ENCODE measurements around the gene ALKBH1.
A peak's percentile ranks its signal among the peaks of the same experiment; 100 is the strongest.
"Not testable (repeated sequence)": the region's sequence is repeated elsewhere in the genome, so short reads cannot be mapped to it uniquely, and the experiment has no call there.

ALKBH1 gene

GRCh38 chr14:77707724-77708408 lies at the start of gene ALKBH1, which contains the start of gene SLIRP:
TSS of gene ALKBH1 (minus strand) at chr14:77708023. CDS start at chr14:77708004, 19 bp downstream.
TSS of gene SLIRP (plus strand) at chr14:77708103. CDS start at chr14:77708112, 9 bp downstream.
- DNase-seq (peak; percentile 84), ATAC-seq (peak; percentile 98)
- Mint-ChIP-seq H3K27me3 (no peaks in the 10 kb centered on the region), H3K4me3 (peak within 1 kb of the TSS; percentile 99), H3K27ac (peak within 1 kb of the TSS; percentile 96), H3K9me3 (no peaks in the 10 kb centered on the region), H3K36me3 (ENCODE audit: low read depth) (peaks cover 50% of the 10 kb centered on the region), H3K4me1 (peaks cover 43% of the 10 kb centered on the region)

GRCh38 chr14:77752799-77753516 lies 45.1 kb upstream of the ALKBH1 start:
- Mint-ChIP-seq H3K27me3 (no peaks in the 10 kb centered on the region), H3K9me3 (no peaks in the 10 kb centered on the region), H3K27ac (no peak overlapping the region), H3K4me3 (no peak overlapping the region), H3K4me1 (peaks cover 25% of the 10 kb centered on the region), H3K36me3 (ENCODE audit: low read depth) (peaks cover 51% of the 10 kb centered on the region)
- DNase-seq (no peak), ATAC-seq (no peak)

GRCh38 chr14:77752266-77752665 lies 44.4 kb upstream of the ALKBH1 start:
- peaks cover 48% of the 10 kb centered on the region for H3K36me3 Mint-ChIP-seq (ENCODE audit: low read depth)

GRCh38 chr14:77747425-77747824 lies 39.6 kb upstream of the ALKBH1 start:
- not testable (repeated sequence) for H3K4me3 Mint-ChIP-seq, DNase-seq, H3K9me3 Mint-ChIP-seq, H3K27me3 Mint-ChIP-seq, H3K27ac Mint-ChIP-seq, ATAC-seq
- Mint-ChIP-seq H3K4me1 (peaks cover 12% of the 10 kb centered on the region), H3K36me3 (ENCODE audit: low read depth) (peaks cover 46% of the 10 kb centered on the region)

More at GRCh38 chr14:77752266-77752665, 44.4 kb upstream of the ALKBH1 start:
- DNase-seq (no peak), ATAC-seq (no peak)
- Mint-ChIP-seq H3K9me3 (no peaks in the 10 kb centered on the region), H3K4me1 (peaks cover 18% of the 10 kb centered on the region), H3K4me3 (no peak overlapping the region), H3K27ac (no peak overlapping the region), H3K27me3 (no peaks in the 10 kb centered on the region)

- Mint-ChIP-seq H3K36me3 (ENCODE audit: low read depth) (peaks cover 50% of the 10 kb centered on the region), H3K27me3 (no peaks in the 10 kb centered on the region), H3K4me3 (no peak overlapping the region), H3K9me3 (no peaks in the 10 kb centered on the region), H3K4me1 (peaks cover 20% of the 10 kb centered on the region), H3K27ac (peak overlapping the region; percentile 68)
- ATAC-seq (no peak), DNase-seq (no peak)
Observed at GRCh38 chr14:77746064-77746702, 38.4 kb upstream of the ALKBH1 start.

- Mint-ChIP-seq H3K27ac (peak overlapping the region; percentile 33), H3K27me3 (no peaks in the 10 kb centered on the region), H3K36me3 (ENCODE audit: low read depth) (peaks cover 49% of the 10 kb centered on the region), H3K9me3 (no peaks in the 10 kb centered on the region), H3K4me1 (peaks cover 42% of the 10 kb centered on the region), H3K4me3 (no peak overlapping the region)
- ATAC-seq (no peak), DNase-seq (no peak)
Observed at GRCh38 chr14:77741438-77741837, 33.6 kb upstream of the ALKBH1 start.

GRCh38 chr14:77738559-77739250 lies 30.9 kb upstream of the ALKBH1 start:
- no peak overlapping the region for H3K4me3 Mint-ChIP-seq
- ATAC-seq (peak; percentile 89), DNase-seq (no peak)
- H3K4me1 Mint-ChIP-seq: peaks cover 44% of the 10 kb centered on the region
- peaks cover 54% of the 10 kb centered on the region for H3K36me3 Mint-ChIP-seq (ENCODE audit: low read depth)
- H3K27me3 Mint-ChIP-seq: no peaks in the 10 kb centered on the region
- H3K27ac Mint-ChIP-seq: peak overlapping the region; percentile 82
- H3K9me3 Mint-ChIP-seq: no peaks in the 10 kb centered on the region

- Mint-ChIP-seq H3K4me3 (no peak overlapping the region), H3K4me1 (peaks cover 6% of the 10 kb centered on the region), H3K27me3 (no peaks in the 10 kb centered on the region), H3K9me3 (no peaks in the 10 kb centered on the region), H3K36me3 (ENCODE audit: low read depth) (peaks cover 65% of the 10 kb centered on the region), H3K27ac (peak overlapping the region; percentile 61)
- ATAC-seq (no peak), DNase-seq (no peak)
Observed at GRCh38 chr14:77730976-77731497, 23.2 kb upstream of the ALKBH1 start.

- no peak for ATAC-seq
- peak overlapping the region; percentile 11 for H3K27ac Mint-ChIP-seq
Observed at GRCh38 chr14:77722301-77722700, 14.5 kb upstream of the ALKBH1 start.

GRCh38 chr14:77721437-77721836 lies 13.6 kb upstream of the ALKBH1 start:
- no peak for ATAC-seq
- Mint-ChIP-seq H3K36me3 (ENCODE audit: low read depth) (peaks cover 67% of the 10 kb centered on the region), H3K4me1 (no peaks in the 10 kb centered on the region)

More at GRCh38 chr14:77722301-77722700, 14.5 kb upstream of the ALKBH1 start:
- H3K4me1 Mint-ChIP-seq: no peaks in the 10 kb centered on the region
- H3K36me3 Mint-ChIP-seq (ENCODE audit: low read depth): peaks cover 70% of the 10 kb centered on the region
- no peaks in the 10 kb centered on the region for H3K27me3 Mint-ChIP-seq
- no peak overlapping the region for H3K4me3 Mint-ChIP-seq
- DNase-seq: no peak
- no peaks in the 10 kb centered on the region for H3K9me3 Mint-ChIP-seq

GRCh38 chr14:77717608-77718305 lies 9.9 kb upstream of the ALKBH1 start:
- peaks cover 21% of the 10 kb centered on the region for H3K4me1 Mint-ChIP-seq
- no peaks in the 10 kb centered on the region for H3K9me3 Mint-ChIP-seq
- no peaks in the 10 kb centered on the region for H3K27me3 Mint-ChIP-seq

More at GRCh38 chr14:77721437-77721836, 13.6 kb upstream of the ALKBH1 start:
- DNase-seq: no peak
- Mint-ChIP-seq H3K27ac (no peak overlapping the region), H3K9me3 (no peaks in the 10 kb centered on the region), H3K27me3 (no peaks in the 10 kb centered on the region), H3K4me3 (no peak overlapping the region)

GRCh38 chr14:77714926-77715325 lies 7.1 kb upstream of the ALKBH1 start:
- H3K27ac Mint-ChIP-seq: peak overlapping the region; percentile 84
- no peaks in the 10 kb centered on the region for H3K9me3 Mint-ChIP-seq
- peaks cover 30% of the 10 kb centered on the region for H3K4me1 Mint-ChIP-seq
- H3K4me3 Mint-ChIP-seq: no peak overlapping the region
- no peak for DNase-seq
- peak; percentile 73 for ATAC-seq
- H3K36me3 Mint-ChIP-seq (ENCODE audit: low read depth): peaks cover 60% of the 10 kb centered on the region
- no peaks in the 10 kb centered on the region for H3K27me3 Mint-ChIP-seq

More at GRCh38 chr14:77717608-77718305, 9.9 kb upstream of the ALKBH1 start:
- no peak for DNase-seq
- no peak for ATAC-seq
- Mint-ChIP-seq H3K36me3 (ENCODE audit: low read depth) (peaks cover 64% of the 10 kb centered on the region), H3K27ac (peak overlapping the region; percentile 25), H3K4me3 (no peak overlapping the region)

- H3K27me3 Mint-ChIP-seq: no peaks in the 10 kb centered on the region
- H3K4me1 Mint-ChIP-seq: peaks cover 54% of the 10 kb centered on the region
- peak overlapping the region; percentile 99 for H3K4me3 Mint-ChIP-seq
- H3K9me3 Mint-ChIP-seq: no peaks in the 10 kb centered on the region
- peaks cover 54% of the 10 kb centered on the region for H3K36me3 Mint-ChIP-seq (ENCODE audit: low read depth)
- peak overlapping the region; percentile 14 for H3K27ac Mint-ChIP-seq
- ATAC-seq: no peak
- DNase-seq: no peak
Observed at GRCh38 chr14:77710364-77710763, 2.5 kb upstream of the ALKBH1 start.

Measured in activated naive CD8-positive, alpha-beta T cell treated with anti-CD3 and anti-CD28 coated beads, Interleukin-2, amount 50 U/mL, for 24 hours (primary cell).